ENCODE measurements around the gene KCNK5.

The KCNK5 gene

DNA sequence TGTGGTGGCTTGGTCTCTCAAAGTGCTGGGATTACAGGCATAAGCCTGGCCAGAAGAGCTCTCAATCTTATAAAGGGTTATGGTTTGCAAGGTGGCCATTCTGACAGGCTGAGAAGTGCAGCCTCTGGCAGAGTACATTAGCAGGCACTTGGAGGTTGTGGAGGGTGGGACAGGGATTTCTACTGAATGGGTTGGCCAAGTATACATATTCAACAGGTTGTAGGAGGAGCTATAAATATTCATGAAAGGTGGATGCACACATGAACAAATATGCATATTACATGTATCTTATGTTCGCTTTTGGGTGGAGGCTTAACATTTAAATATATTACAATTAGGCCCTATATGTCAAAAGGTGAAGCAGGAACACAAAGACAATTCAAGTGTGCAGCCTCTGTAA, 20.0 kb upstream of the KCNK5 start:
- no peak for TF ChIP-seq Cebpa-rat (IDR thresholded peaks at IDR 0.05)
- Histone ChIP-seq H3K27me3 (no peaks in the 10 kb centered on the region), H3K4me1 (peaks cover 0 to 6% (median 0%) of the 10 kb centered on the region in 10 experiments; a peak in 3 of 20 replicates), H3K9ac (no peak overlapping the region), H3K4me3 (no peak overlapping the region), H3K9me3 (replicated peaks in 1 of 11) (peaks cover 0 to 5% (median 0%) of the 10 kb centered on the region in 11 experiments; a peak in 3 of 22 replicates), H4K20me1 (no peaks in the 10 kb centered on the region), H3K4me2 (no peak overlapping the region), H3K36me3 (no peaks in the 10 kb centered on the region), H3K27ac (no peak overlapping the region)

GRCh38 chr6:39247667-39248194, 18.5 kb upstream of the KCNK5 start:
- no peak overlapping the region for H3K27ac ChIP-seq
- no peaks in the 10 kb centered on the region for H3K36me3 ChIP-seq
- no peak overlapping the region for H3K4me2 ChIP-seq
- TF ChIP-seq Cebpa-rat (IDR thresholded peaks at IDR 0.05), result no peak
- H3K4me3 ChIP-seq, result no peak overlapping the region
- peaks cover 0 to 6% (median 0%) of the 10 kb centered on the region in 10 experiments; a peak in 3 of 20 replicates for H3K4me1 ChIP-seq
- H3K9me3 ChIP-seq (replicated peaks in 1 of 11), result no peaks in the 10 kb centered on the region
- H3K27me3 ChIP-seq, result no peaks in the 10 kb centered on the region
- no peaks in the 10 kb centered on the region for H4K20me1 ChIP-seq
- H3K9ac ChIP-seq, result no peak overlapping the region

DNA sequence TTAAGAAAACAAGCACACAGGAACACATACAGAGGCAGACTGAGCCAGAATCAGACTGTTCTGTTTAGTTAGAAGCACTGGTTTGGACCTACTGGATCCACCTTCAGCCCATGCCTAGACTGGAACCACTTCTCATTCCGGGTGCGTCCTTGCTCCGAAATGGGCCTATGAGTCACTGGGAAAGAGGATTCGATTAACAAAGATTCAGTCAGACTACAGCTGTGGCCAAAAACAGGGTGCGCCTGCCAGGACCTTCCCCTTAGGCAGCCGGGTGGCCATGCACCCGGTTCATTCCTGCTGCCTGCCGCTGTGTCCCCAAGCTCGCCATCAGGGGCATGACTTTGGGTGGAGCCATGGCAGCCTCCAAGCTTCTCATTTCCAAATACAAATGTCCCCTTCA, 14.5 kb upstream of the KCNK5 start:
- Histone ChIP-seq H3K9me3 (replicated peaks in 1 of 11) (no peaks in the 10 kb centered on the region), H3K27me3 (no peaks in the 10 kb centered on the region), H3K9ac (no peak overlapping the region), H3K27ac (no peak overlapping the region), H3K4me3 (no peak overlapping the region), H3K4me2 (no peak overlapping the region), H4K20me1 (no peaks in the 10 kb centered on the region), H3K4me1 (no peaks in the 10 kb centered on the region), H3K36me3 (no peaks in the 10 kb centered on the region)
- TF ChIP-seq Cebpa-rat (IDR thresholded peaks at IDR 0.05), result no peak

GRCh38 chr6:39240155-39240757, 11.0 kb upstream of the KCNK5 start:
- no peaks in the 10 kb centered on the region for H3K36me3 ChIP-seq
- H3K4me2 ChIP-seq, result no peak overlapping the region
- no peaks in the 10 kb centered on the region for H4K20me1 ChIP-seq
- H3K9ac ChIP-seq, result no peak overlapping the region
- H3K4me1 ChIP-seq, result no peaks in the 10 kb centered on the region
- no peak overlapping the region for H3K27ac ChIP-seq
- no peak overlapping the region for H3K4me3 ChIP-seq
- no peak for TF ChIP-seq Cebpa-rat (IDR thresholded peaks at IDR 0.05)
- no peaks in the 10 kb centered on the region for H3K9me3 ChIP-seq (replicated peaks in 1 of 11)
- no peaks in the 10 kb centered on the region for H3K27me3 ChIP-seq

DNA sequence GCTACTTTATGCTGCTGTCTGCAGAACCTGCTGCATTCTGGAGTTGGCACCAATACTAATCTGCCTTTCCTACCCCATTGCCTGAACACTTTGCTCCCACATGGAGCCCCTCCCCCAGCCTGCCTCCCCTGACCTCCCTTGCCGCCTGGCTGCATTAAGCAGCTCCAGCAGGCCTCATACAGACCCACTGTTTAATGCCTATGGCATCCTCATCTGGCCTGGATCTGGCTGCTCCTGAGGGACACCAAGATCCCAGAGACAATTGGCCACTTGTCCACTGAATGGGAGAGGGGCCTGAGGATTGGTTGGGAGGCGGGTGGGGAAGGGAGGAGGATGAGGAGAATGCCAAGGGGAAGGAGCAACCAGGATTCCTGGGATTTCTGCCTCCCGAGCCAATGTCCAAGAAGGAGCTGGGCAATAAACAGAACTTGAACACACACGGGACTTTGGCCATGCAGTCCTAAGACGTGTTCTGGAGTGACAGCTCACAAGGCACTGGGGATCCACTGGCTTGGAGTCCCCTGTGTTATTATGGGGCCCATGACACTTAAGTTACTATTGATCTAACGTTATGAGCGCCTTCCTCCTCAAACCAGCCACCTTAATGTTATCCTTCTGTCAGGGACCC, 10.4 kb upstream of the KCNK5 start:
- H3K4me1 ChIP-seq, result no peaks in the 10 kb centered on the region
- no peaks in the 10 kb centered on the region for H3K9me3 ChIP-seq (replicated peaks in 1 of 11)
- TF ChIP-seq Cebpa-rat (IDR thresholded peaks at IDR 0.05), result no peak
- H3K27me3 ChIP-seq, result no peaks in the 10 kb centered on the region
- H4K20me1 ChIP-seq, result no peaks in the 10 kb centered on the region
- H3K4me3 ChIP-seq, result no peak overlapping the region
- H3K27ac ChIP-seq, result no peak overlapping the region
- H3K36me3 ChIP-seq, result no peaks in the 10 kb centered on the region
- no peak overlapping the region for H3K9ac ChIP-seq
- no peak overlapping the region for H3K4me2 ChIP-seq

DNA sequence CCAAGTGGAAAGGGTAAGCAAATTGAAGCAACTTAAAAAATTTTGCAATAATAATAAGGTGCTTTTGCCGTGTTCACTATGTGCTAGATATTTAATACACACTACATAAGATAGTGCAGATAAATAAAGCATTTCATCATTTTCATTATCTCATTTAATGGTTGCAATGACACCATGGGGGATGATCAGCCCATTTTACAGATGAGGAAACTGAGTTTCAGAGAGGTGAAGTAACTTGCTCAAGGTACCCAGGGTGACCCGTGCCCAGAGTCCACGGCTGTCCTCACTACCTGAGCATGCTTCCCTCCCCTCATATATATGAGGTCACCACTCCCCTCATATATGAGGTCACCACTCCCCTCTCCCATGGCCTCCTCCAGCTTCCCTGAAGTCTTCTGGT, 7.5 kb upstream of the KCNK5 start:
- no peak overlapping the region for H3K9ac ChIP-seq
- H3K36me3 ChIP-seq, result no peaks in the 10 kb centered on the region
- no peaks in the 10 kb centered on the region for H3K4me1 ChIP-seq
- no peak overlapping the region for H3K27ac ChIP-seq
- no peak for TF ChIP-seq Cebpa-rat (IDR thresholded peaks at IDR 0.05)
- no peaks in the 10 kb centered on the region for H3K27me3 ChIP-seq
- no peak overlapping the region for H3K4me2 ChIP-seq
- H4K20me1 ChIP-seq, result no peaks in the 10 kb centered on the region
- no peak overlapping the region for H3K4me3 ChIP-seq
- no peaks in the 10 kb centered on the region for H3K9me3 ChIP-seq (replicated peaks in 1 of 11)

GRCh38 chr6:39233333-39233732, 4.1 kb upstream of the KCNK5 start:
- H3K4me2 ChIP-seq, result no peak overlapping the region
- no peak overlapping the region for H3K9ac ChIP-seq
- H3K4me1 ChIP-seq, result no peaks in the 10 kb centered on the region
- no peak overlapping the region for H3K4me3 ChIP-seq
- no peaks in the 10 kb centered on the region for H4K20me1 ChIP-seq
- peaks cover 20 to 29% (median 26%) of the 10 kb centered on the region in 11 experiments for H3K27me3 ChIP-seq
- peaks cover 11 to 17% (median 13%) of the 10 kb centered on the region in 11 experiments for H3K9me3 ChIP-seq (replicated peaks in 1 of 11)
- no peak for TF ChIP-seq Cebpa-rat (IDR thresholded peaks at IDR 0.05)
- H3K36me3 ChIP-seq, result no peaks in the 10 kb centered on the region
- no peak overlapping the region for H3K27ac ChIP-seq

GRCh38 chr6:39231521-39232243, 2.4 kb upstream of the KCNK5 start:
- Histone ChIP-seq H3K27ac (no peak overlapping the region), H3K9me3 (replicated peaks in 1 of 11) (peaks cover 13 to 25% (median 16%) of the 10 kb centered on the region in 11 experiments), H3K4me2 (no peak overlapping the region), H3K36me3 (no peaks in the 10 kb centered on the region), H3K9ac (no peak overlapping the region), H4K20me1 (no peaks in the 10 kb centered on the region), H3K4me1 (peaks cover 0 to under 1% (median 0%) of the 10 kb centered on the region in 10 experiments; a peak in 2 of 20 replicates), H3K27me3 (peaks cover 33 to 43% (median 40%) of the 10 kb centered on the region in 11 experiments), H3K4me3 (no peak overlapping the region)
- TF ChIP-seq Cebpa-rat (IDR thresholded peaks at IDR 0.05), result no peak

DNA sequence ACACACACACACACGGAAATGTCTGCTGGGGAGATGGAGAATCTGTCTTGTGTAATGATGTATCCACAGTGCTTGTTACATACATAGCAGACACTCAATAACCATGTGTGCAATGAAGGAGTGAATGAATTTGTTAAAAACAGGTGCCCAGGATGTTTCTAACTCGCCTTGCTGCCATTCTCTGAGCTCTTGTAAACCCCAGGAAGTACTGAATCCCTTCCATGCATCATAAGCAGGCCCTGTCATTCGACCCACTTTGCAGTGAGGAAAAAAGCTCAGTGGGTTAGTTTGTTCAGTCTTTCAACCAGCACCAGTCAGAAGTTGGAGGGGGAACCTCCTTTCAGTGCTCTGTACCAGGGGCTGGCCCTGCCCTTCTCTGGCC, 1.4 kb upstream of the KCNK5 start:
- H3K4me2 ChIP-seq, result no peak overlapping the region

More for the DNA sequence above, 1.4 kb upstream of the KCNK5 start:
- H3K9me3 ChIP-seq (replicated peaks in 1 of 11), result peaks cover 13 to 25% (median 16%) of the 10 kb centered on the region in 11 experiments
- peaks cover 33 to 45% (median 41%) of the 10 kb centered on the region in 11 experiments for H3K27me3 ChIP-seq
- H3K4me3 ChIP-seq, result no peak overlapping the region
- H3K36me3 ChIP-seq, result no peaks in the 10 kb centered on the region
- no peak overlapping the region for H3K9ac ChIP-seq
- H4K20me1 ChIP-seq, result no peaks in the 10 kb centered on the region
- peaks cover 0 to 11% (median 7%) of the 10 kb centered on the region in 10 experiments; a peak in 12 of 20 replicates for H3K4me1 ChIP-seq
- no peak for TF ChIP-seq Cebpa-rat (IDR thresholded peaks at IDR 0.05)
- no peak overlapping the region for H3K27ac ChIP-seq

Measured in BLaER1 treated with 17β-estradiol and CSF1 and Interleukin-3, amounts not matched to agents 10 nM and 100 nM (cell line).